Coronary artery (tissue), 2 donors: ENCODE measurements around the gene KMT2D.

Experiments
- DNase-seq: peaks from one replicate; pipeline ENCODE4 v3.0.0-alpha.2; 2017; ENCODE audit warnings: low spot score
- H3K27ac ChIP-seq, 2 donors: fragments of 200-600 bp; sonication (generic); one replicate each; pipeline ENCODE4 v1.5.1; 2016 to 2019
- H3K4me3 ChIP-seq: fragments of 200-600 bp; sonication (generic); 2 replicates; pipeline ENCODE4 v1.5.1; 2016; ENCODE audit warnings: mild to moderate bottlenecking, moderate library complexity
- CTCF ChIP-seq: fragments of 200-600 bp; sonication (generic); IDR thresholded peaks from one replicate; pipeline ENCODE4 v1.5.1; 2019; ENCODE audit warnings: antibody characterized with exemption

KMT2D gene

GRCh38 chr12:49100380-49100779 is 39.8 kb upstream of the KMT2D start:
- no peak for DNase-seq
- Histone ChIP-seq H3K4me3 (no peak overlapping the region), H3K27ac (no peak overlapping the region)
- no peak for TF ChIP-seq CTCF

- no peak overlapping the region for H3K4me3 ChIP-seq
- DNase-seq, result no peak
- H3K27ac ChIP-seq, result no peak overlapping the region
- TF ChIP-seq CTCF, result no peak
Observed at GRCh38 chr12:49098703-49099102, 38.1 kb upstream of the KMT2D start.

GRCh38 chr12:49098035-49098451 is 37.4 kb upstream of the KMT2D start:
- TF ChIP-seq CTCF, result peak; percentile 69
- no peak overlapping the region for H3K27ac ChIP-seq
- no peak for DNase-seq
- no peak overlapping the region for H3K4me3 ChIP-seq

GRCh38 chr12:49097381-49097780 is 36.8 kb upstream of the KMT2D start:
- no peak overlapping the region for H3K4me3 ChIP-seq
- H3K27ac ChIP-seq, result no peak overlapping the region
- no peak for TF ChIP-seq CTCF
- no peak for DNase-seq

GRCh38 chr12:49094975-49095365 is 34.4 kb upstream of the KMT2D start:
- H3K4me3 ChIP-seq, result peak overlapping the region; percentile 66
- no peak for DNase-seq
- TF ChIP-seq CTCF, result no peak
- no peak overlapping the region for H3K27ac ChIP-seq

GRCh38 chr12:49094160-49094974 is 33.8 kb upstream of the KMT2D start, which contains the start of gene DHH:
Gene DHH (minus strand): TSS chr12:49094801. CDS start chr12:49094512, 289 bp downstream.
- no peak for DNase-seq
- no peak for TF ChIP-seq CTCF
- Histone ChIP-seq H3K27ac (peak within 1 kb of the TSS in 1 of 2 donors; percentile 42), H3K4me3 (peak within 1 kb of the TSS; percentile 66)

- H3K27ac ChIP-seq, result peak overlapping the region in 1 of 2 donors; percentile 42
- no peak for TF ChIP-seq CTCF
- peak overlapping the region; percentile 66 for H3K4me3 ChIP-seq
- DNase-seq, result no peak
Observed at GRCh38 chr12:49093792-49094159, 33.2 kb upstream of the KMT2D start.
